ENCODE results near the gene CBY3.

Gene CBY3

DNA sequence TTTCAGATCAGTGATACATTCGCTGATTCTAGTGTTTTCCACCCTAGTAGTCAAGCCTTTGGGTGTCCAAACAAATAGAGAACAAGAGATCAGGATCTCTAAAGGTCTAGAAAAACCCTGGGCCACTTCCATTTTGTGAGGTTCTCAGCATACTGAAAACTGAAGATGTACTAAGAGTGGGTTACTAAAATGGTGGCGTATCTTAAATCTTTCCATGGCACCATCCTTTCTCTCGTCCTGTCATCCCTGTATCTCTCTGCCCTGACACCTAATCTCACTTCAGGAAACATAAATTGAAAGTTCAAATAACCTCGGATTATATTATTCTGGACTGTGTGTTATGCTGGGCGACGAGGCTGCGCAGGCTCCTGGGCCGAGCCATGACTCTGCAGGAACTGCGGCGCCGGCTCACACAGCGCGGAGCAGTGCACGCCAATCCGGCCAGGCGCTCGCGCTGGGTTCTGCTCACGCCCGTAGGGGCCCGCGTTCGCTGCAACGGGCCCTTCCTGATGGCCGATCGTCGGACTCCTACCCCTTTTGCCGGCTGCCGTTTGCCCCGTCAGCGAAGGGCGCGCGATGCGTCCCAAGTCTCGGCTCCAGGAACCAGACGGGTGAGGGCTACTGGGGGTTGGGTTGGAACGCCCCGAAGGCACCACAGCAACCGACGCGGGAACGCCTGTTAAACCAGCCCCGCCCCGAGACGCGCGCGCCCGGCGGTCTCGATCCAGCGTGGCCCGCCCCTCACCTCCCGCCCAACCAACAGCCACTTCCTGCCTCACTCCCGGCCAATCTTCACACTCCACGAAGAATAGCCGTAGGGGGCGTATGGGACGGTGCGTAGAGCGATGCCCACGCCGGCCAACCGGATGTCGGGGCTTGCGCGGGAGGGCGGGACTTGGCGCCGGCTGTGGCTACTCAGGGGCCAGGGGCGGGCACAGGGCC is 17.4 kb upstream of the CBY3 start (continued):
- no peak for TF ChIP-seq ATF2 (tag by site-specific recombination; IDR thresholded peaks at IDR 0.05; ENCODE audit: low read depth)
- peak; percentile 100 for TF ChIP-seq ZBTB8A (tag by site-specific recombination; IDR thresholded peaks at IDR 0.05)
- TF ChIP-seq ZNF169 (tag by site-specific recombination; IDR thresholded peaks at IDR 0.05), result no peak
- TF ChIP-seq KLF7 (tag by site-specific recombination; IDR thresholded peaks at IDR 0.05; ENCODE audit: borderline replicate concordance), result peak; percentile 57; the same call in 1 of the 2 replicates
- no peak for TF ChIP-seq ZNF623 (tag by site-specific recombination; IDR thresholded peaks at IDR 0.05)
- TF ChIP-seq ZBTB17 (tag by site-specific recombination; IDR thresholded peaks at IDR 0.05), result peak; percentile 98
- peak; percentile 46; the same call in 1 of the 2 replicates for TF ChIP-seq KLF17 (tag by site-specific recombination; IDR thresholded peaks at IDR 0.05)
- peak; percentile 82; the same call in 1 of the 2 replicates for TF ChIP-seq ZNF777 (tag by site-specific recombination; IDR thresholded peaks at IDR 0.05; ENCODE audit: borderline replicate concordance)
- peak; percentile 72; the same call in 1 of the 2 replicates for TF ChIP-seq INSM2 (tag by site-specific recombination; IDR thresholded peaks at IDR 0.05)
- TF ChIP-seq ZNF341 (tag by site-specific recombination; IDR thresholded peaks at IDR 0.05; ENCODE audit: low read depth), result peak; percentile 64
- TF ChIP-seq, protein P1, sequence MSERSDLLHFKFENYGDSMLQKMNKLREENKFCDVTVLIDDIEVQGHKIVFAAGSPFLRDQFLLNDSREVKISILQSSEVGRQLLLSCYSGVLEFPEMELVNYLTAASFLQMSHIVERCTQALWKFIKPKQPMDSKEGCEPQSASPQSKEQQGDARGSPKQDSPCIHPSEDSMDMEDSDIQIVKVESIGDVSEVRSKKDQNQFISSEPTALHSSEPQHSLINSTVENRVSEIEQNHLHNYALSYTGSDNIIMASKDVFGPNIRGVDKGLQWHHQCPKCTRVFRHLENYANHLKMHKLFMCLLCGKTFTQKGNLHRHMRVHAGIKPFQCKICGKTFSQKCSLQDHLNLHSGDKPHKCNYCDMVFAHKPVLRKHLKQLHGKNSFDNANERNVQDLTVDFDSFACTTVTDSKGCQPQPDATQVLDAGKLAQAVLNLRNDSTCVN (tag by site-specific recombination; optimal IDR thresholded peaks at IDR 0.05), result peak; percentile 99
- peak; percentile 82; the same call in 1 of the 2 replicates for TF ChIP-seq ZNF391 (tag by site-specific recombination; IDR thresholded peaks at IDR 0.05; ENCODE audit: borderline replicate concordance, low read depth)
- 0 out of 2 replicates have a peak, but pooled peaks have one; percentile 16 for TF ChIP-seq ZBTB1 (tag by site-specific recombination; IDR thresholded peaks at IDR 0.05)
- TF ChIP-seq ZFP41 (tag by site-specific recombination; IDR thresholded peaks at IDR 0.05; ENCODE audit: borderline replicate concordance), result no peak
- no peak for TF ChIP-seq BCL6B (tag by site-specific recombination; IDR thresholded peaks at IDR 0.05)
- TF ChIP-seq OSR2 (tag by site-specific recombination; IDR thresholded peaks at IDR 0.05), result peak; percentile 58; the same call in 1 of the 2 replicates
- 0 out of 2 replicates have a peak, but pooled peaks have one; percentile 46 for TF ChIP-seq ZNF561 (tag by site-specific recombination; IDR thresholded peaks at IDR 0.05; ENCODE audit: borderline replicate concordance)
- TF ChIP-seq ZNF843 (tag by site-specific recombination; IDR thresholded peaks at IDR 0.05), result peak; percentile 65
- 0 out of 2 replicates have a peak, but pooled peaks have one; percentile 22 for TF ChIP-seq ZNF394 (tag by site-specific recombination; IDR thresholded peaks at IDR 0.05; ENCODE audit: borderline replicate concordance)
- TF ChIP-seq ZNF701 (tag by site-specific recombination; IDR thresholded peaks at IDR 0.05), result no peak
- TF ChIP-seq ZNF121 (tag by site-specific recombination; IDR thresholded peaks at IDR 0.05), result peak; percentile 16; the same call in 1 of the 2 replicates
- peak; percentile 86 for TF ChIP-seq KLF8 (tag by site-specific recombination; IDR thresholded peaks at IDR 0.05)
- no peak for TF ChIP-seq ZNF140 (tag by site-specific recombination; IDR thresholded peaks at IDR 0.05)
- TF ChIP-seq, protein P2, sequence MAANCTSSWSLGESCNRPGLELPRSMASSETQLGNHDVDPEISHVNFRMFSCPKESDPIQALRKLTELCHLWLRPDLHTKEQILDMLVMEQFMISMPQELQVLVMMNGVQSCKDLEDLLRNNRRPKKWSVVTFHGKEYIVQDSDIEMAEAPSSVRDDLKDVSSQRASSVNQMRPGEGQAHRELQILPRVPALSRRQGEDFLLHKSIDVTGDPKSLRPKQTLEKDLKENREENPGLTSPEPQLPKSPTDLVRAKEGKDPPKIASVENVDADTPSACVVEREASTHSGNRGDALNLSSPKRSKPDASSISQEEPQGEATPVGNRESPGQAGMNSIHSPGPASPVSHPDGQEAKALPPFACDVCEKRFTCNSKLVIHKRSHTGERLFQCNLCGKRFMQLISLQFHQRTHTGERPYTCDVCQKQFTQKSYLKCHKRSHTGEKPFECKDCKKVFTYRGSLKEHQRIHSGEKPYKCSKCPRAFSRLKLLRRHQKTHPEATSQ (tag by site-specific recombination; IDR thresholded peaks at IDR 0.05), result peak; percentile 59; the same call in 1 of the 2 replicates
- TF ChIP-seq, protein P3, sequence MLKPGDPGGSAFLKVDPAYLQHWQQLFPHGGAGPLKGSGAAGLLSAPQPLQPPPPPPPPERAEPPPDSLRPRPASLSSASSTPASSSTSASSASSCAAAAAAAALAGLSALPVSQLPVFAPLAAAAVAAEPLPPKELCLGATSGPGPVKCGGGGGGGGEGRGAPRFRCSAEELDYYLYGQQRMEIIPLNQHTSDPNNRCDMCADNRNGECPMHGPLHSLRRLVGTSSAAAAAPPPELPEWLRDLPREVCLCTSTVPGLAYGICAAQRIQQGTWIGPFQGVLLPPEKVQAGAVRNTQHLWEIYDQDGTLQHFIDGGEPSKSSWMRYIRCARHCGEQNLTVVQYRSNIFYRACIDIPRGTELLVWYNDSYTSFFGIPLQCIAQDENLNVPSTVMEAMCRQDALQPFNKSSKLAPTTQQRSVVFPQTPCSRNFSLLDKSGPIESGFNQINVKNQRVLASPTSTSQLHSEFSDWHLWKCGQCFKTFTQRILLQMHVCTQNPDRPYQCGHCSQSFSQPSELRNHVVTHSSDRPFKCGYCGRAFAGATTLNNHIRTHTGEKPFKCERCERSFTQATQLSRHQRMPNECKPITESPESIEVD (tag by site-specific recombination; IDR thresholded peaks at IDR 0.05), result no peak
- TF ChIP-seq ZNF114 (tag by site-specific recombination; IDR thresholded peaks at IDR 0.05), result no peak
- no peak for TF ChIP-seq HOXD13 (CRISPR knock-in tag; IDR thresholded peaks at IDR 0.05; ENCODE audit: borderline replicate concordance)
- peak; percentile 50; the same call in 1 of the 2 replicates for TF ChIP-seq ZBTB48 (tag by site-specific recombination; IDR thresholded peaks at IDR 0.05)
